ENCODE measurements around the gene MS4A15.

Gene MS4A15

DNA sequence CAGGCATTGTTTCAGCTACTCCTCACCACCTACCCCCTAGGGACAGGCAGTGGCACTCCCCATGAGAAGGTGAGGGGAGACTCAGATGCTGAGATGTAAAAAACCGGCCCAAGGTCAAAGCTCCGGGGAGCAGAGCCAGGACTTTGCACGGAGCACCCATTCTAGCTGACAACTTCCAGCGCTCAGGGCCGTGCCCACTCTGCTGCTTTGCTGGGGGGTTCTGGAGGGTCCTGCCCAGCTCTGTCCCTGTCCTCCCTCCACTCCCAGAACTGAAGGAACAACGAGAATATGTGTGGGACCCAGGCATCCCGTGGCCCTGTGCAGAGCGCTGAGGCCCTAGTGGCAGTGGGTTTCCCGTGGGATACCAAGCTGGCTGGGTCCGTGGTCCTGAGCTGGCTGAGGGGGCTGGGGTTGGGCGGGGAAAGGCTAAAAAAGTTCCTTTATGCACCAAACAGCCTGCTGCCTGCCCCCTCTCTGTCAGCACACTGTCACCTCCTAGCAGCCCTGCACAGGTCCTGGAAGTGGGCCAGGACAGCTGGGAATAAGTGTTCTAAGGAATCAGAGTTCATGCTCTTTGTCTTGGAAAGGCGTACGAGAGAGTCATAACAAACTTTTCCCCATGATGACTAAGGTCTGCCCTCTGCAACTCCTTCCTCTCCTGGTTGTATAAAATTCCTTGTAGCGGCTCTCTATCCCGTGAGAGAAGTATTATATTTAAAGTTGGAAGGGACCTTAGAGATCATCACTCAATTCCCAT is 30.3 kb downstream of the MS4A15 start:
- H3K9me3 Mint-ChIP-seq: no peaks in the 10 kb centered on the region
- H3K27ac Mint-ChIP-seq: no peak overlapping the region
- DNase-seq (no peak), ATAC-seq (replicated peaks) (no peak)
- H3K36me3 Mint-ChIP-seq (ENCODE audit: insufficient read depth): no peaks in the 10 kb centered on the region
- no peaks in the 10 kb centered on the region for H3K27me3 Mint-ChIP-seq
- no peak overlapping the region for H3K4me3 Mint-ChIP-seq
- H3K4me1 Mint-ChIP-seq (ENCODE audit: low read depth in 2 of 2): no peaks in the 10 kb centered on the region

DNA sequence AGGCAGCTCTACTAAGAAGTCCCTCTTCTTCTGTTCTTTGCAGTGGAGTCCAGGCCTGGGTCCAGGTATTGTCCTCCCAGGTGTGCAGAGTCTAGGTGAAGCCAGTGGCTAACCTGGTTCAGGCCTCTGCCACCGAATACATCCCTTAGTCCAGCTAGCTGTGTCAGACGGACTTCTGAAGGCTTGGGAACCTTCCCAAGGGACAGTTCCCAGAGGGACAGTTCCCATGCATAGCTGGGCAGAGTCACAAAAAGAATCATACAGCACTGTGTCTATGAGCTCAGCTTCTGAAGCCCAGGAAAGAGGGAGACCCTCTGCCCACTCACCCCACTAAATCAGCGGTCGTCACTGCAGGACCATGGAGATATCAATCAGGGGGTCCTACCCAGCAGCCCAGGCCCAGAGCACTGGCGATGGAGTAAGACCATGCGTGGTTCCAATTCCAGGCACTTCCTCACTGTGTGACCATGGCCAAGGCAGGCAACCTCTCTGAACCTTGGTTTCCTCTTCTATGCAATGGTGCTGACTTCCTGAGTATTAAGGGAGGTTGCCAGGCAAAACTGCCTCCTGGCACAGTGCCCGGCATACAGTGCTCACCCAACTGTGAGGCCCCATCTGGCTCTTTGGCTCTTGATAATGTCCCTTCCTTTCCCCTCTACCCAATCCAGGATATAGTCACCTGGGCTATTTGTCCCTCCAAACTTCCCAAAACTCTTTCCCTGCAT is 31.9 kb downstream of the MS4A15 start:
- Mint-ChIP-seq H3K36me3 (ENCODE audit: insufficient read depth) (no peaks in the 10 kb centered on the region), H3K27ac (no peak overlapping the region), H3K4me3 (no peak overlapping the region), H3K27me3 (peaks cover 0 to 15% of the 10 kb centered on the region in 2 donors), H3K9me3 (no peaks in the 10 kb centered on the region), H3K4me1 (ENCODE audit: low read depth in 2 of 2) (no peaks in the 10 kb centered on the region)
- no peak for ATAC-seq (replicated peaks)
- no peak for DNase-seq

DNA sequence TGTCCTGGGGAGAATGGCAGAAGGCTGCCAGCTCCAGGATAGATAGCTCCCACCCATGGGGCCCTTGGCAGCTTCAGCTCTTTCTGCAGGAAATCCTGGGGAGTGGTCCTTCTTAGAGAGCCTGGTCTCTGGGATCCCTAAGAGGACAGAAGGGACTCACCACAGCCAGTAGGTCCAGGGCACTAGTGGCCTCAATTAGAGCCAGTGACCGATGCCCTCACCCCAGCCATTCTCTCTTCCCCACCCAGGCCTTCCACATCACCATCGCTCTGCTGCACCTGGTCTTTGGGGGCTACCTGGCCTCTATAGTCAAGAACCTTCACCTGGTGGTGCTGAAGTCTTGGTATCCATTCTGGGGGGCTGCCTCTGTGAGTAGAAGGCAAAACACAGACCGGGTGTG is 34.1 kb downstream of the MS4A15 start:
- Mint-ChIP-seq H3K4me3 (no peak overlapping the region), H3K27ac (no peak overlapping the region), H3K9me3 (no peaks in the 10 kb centered on the region), H3K36me3 (ENCODE audit: insufficient read depth) (no peaks in the 10 kb centered on the region), H3K4me1 (ENCODE audit: low read depth in 2 of 2) (no peaks in the 10 kb centered on the region), H3K27me3 (peaks cover 0 to 15% of the 10 kb centered on the region in 2 donors)
- ATAC-seq (replicated peaks) (no peak), DNase-seq (no peak)

DNA sequence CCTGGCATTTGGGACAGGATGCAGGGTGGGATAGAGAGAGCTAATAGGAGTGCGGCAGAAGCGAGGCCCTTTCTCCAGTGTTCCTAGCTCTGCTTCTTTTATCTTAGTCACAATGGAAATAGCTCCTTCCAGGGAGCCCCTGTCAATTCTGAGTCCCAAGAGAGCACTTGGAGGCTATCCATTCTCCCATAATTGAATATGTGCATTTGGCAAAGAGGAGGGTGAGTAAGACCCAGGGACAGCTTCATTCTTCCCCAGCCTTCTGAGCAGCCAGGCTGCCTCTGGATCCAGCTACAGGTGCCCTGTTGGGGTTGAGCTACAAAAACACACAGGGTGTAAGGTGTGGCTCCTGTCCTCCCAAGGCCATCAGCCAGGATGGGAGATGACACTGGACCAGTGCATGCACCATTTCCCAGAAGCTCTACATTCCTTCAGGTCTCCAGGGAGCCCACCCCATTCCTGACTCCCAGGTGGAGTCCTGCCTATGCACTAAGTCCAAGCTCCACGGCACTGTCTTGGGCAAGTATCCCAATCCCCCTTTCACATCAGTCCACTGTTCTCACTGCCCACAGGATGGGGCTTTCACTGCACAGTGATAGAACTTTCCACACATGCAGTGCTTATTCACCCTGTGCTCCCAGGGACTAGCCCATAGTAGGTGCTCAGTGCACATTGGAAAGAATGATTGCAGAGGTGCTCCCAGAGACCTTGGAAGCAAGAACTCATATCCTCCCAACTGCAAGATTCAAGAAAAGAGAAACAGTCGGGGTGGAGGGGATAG is 34.7 kb downstream of the MS4A15 start:
- H3K27ac Mint-ChIP-seq: no peak overlapping the region
- no peaks in the 10 kb centered on the region for H3K36me3 Mint-ChIP-seq (ENCODE audit: insufficient read depth)
- ATAC-seq (replicated peaks) (no peak), DNase-seq (no peak)
- no peaks in the 10 kb centered on the region for H3K4me1 Mint-ChIP-seq (ENCODE audit: low read depth in 2 of 2)
- no peaks in the 10 kb centered on the region for H3K9me3 Mint-ChIP-seq
- peaks cover 0 to 15% of the 10 kb centered on the region in 2 donors for H3K27me3 Mint-ChIP-seq
- H3K4me3 Mint-ChIP-seq: no peak overlapping the region

DNA sequence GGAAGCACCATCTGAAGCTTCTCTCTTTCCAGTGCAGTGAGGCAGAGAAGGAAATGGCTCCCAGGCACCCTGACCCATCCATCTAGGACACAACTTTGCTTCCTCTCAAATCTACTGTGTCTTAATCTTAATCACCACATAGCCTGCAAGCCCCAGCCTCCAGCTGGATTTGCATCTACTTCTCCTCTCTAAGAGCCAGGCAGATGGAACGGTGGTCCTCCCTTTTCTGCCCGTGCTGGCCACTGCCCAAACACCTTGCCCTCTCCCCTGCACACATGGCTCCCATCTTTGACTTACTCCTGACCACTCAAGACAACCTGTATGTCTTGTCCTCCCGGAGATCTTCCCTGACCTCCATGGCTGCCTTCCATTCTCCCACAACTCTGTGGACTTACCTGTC is 35.9 kb downstream of the MS4A15 start:
- Mint-ChIP-seq H3K27me3 (peaks cover 5 to 18% of the 10 kb centered on the region in 2 donors), H3K4me3 (no peak overlapping the region), H3K4me1 (ENCODE audit: low read depth in 2 of 2) (no peaks in the 10 kb centered on the region), H3K9me3 (no peaks in the 10 kb centered on the region), H3K36me3 (ENCODE audit: insufficient read depth) (no peaks in the 10 kb centered on the region), H3K27ac (no peak overlapping the region)
- ATAC-seq (replicated peaks) (no peak), DNase-seq (no peak)

DNA sequence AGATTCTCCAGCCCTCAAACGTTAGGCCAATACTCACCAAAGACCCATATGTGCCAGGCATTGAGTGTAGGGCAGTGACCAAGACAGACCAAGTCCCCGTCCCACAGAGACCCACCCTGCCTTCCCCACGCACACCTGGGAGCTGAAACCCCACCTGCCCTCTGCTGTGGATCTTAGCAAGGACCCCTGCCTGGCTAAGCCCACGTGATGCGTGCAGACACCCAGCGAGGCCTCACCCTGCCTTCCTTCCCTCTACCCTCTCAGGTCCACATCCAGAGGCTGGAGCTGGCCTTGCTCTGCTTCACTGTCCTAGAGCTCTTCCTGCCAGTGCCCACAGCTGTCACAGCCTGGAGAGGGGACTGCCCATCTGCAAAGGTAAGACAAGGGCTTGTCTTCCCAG is 38.6 kb downstream of the MS4A15 start:
- no peak overlapping the region for H3K4me3 Mint-ChIP-seq
- ATAC-seq (replicated peaks) (no peak), DNase-seq (no peak)
- no peak overlapping the region for H3K27ac Mint-ChIP-seq
- H3K9me3 Mint-ChIP-seq: no peaks in the 10 kb centered on the region
- H3K4me1 Mint-ChIP-seq (ENCODE audit: low read depth in 2 of 2): no peaks in the 10 kb centered on the region
- no peaks in the 10 kb centered on the region for H3K36me3 Mint-ChIP-seq (ENCODE audit: insufficient read depth)
- peaks cover 24 to 45% of the 10 kb centered on the region in 2 donors for H3K27me3 Mint-ChIP-seq

DNA sequence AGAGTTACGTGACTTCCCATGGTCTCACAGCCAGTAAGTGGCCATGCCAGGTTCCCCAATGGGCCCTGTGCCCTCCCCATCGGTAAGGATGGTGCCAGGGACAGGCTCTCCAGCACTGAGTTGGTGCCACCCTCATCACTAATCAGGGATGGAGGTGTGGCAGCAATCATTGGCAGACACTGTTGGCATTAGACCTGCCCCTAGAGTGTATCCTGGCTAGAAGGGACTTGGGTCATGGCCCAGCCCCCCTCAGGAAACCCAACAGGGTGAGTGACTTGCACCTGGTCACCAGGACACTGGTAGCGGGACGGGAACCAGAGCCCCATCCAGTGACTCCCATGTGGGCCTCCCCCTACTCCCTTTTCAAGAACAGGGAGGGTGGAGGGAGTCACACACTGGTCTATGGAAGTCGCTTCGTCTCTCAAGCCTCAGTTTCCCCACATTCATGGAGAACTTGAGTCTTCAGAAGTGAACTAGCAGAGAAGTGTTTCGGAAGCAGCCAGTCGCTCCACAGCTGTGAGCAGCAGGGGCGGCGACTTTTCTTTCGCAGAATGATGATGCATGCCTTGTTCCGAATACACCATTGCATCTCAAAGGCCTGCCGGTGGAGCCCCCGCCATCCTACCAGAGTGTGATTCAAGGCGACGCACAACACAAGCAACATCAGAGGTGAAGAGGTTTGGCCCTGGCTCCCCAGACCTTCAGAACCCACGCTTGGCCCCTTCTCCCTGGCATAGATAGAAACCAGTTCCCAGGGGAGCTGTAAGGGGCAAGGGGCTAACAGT is 41.4 kb downstream of the MS4A15 start:
- no peak overlapping the region for H3K27ac Mint-ChIP-seq
- DNase-seq (no peak), ATAC-seq (replicated peaks) (no peak)
- no peaks in the 10 kb centered on the region for H3K36me3 Mint-ChIP-seq (ENCODE audit: insufficient read depth)
- H3K9me3 Mint-ChIP-seq: no peaks in the 10 kb centered on the region
- peaks cover 38 to 53% of the 10 kb centered on the region in 2 donors for H3K27me3 Mint-ChIP-seq
- no peaks in the 10 kb centered on the region for H3K4me1 Mint-ChIP-seq (ENCODE audit: low read depth in 2 of 2)
- H3K4me3 Mint-ChIP-seq: no peak overlapping the region

DNA sequence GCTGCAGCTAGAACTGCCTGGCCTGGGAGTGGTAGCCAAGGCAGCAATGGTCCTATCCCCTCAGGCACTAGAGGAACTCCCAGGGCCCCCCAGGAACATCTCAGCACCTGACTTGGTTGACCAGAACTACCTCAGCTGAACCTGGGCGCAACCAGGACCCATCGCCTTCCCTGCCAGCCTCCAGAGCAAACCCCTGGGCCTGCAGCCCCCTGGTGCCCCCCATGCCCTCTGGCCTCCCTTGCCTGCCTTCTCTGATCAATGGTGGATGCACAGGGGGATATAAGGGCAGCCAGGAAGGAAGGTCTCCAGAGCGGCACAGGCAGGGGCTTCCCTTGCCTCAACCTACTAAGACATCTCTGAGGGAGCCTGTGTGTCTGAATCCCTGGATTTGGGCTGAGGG is 42.0 kb downstream of the MS4A15 start:
- Mint-ChIP-seq H3K36me3 (ENCODE audit: insufficient read depth) (no peaks in the 10 kb centered on the region), H3K27ac (no peak overlapping the region), H3K27me3 (peaks cover 42 to 50% of the 10 kb centered on the region in 2 donors), H3K4me3 (no peak overlapping the region), H3K9me3 (no peaks in the 10 kb centered on the region), H3K4me1 (ENCODE audit: low read depth in 2 of 2) (no peaks in the 10 kb centered on the region)
- no peak for DNase-seq
- no peak for ATAC-seq (replicated peaks)

DNA sequence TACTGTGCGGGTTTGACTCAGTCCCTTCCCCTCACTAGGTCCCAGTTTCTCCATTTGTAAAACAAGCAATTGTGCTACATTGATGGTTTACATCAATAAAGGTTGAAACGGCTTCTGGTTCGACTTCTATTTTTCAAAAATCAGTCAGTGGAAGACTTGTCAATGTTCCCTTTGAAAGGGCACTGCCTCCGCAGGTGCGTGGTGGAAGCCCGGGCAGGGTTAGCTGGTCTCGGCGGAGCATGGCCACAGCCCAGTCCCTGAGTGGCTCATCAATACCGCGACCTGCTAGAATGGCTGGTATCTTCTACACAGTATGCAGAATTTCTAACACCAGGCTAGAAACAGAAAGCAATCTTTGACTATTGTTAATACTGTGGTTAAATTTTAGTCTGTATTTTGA is 44.5 kb downstream of the MS4A15 start:
- ATAC-seq (replicated peaks): no peak

DNA sequence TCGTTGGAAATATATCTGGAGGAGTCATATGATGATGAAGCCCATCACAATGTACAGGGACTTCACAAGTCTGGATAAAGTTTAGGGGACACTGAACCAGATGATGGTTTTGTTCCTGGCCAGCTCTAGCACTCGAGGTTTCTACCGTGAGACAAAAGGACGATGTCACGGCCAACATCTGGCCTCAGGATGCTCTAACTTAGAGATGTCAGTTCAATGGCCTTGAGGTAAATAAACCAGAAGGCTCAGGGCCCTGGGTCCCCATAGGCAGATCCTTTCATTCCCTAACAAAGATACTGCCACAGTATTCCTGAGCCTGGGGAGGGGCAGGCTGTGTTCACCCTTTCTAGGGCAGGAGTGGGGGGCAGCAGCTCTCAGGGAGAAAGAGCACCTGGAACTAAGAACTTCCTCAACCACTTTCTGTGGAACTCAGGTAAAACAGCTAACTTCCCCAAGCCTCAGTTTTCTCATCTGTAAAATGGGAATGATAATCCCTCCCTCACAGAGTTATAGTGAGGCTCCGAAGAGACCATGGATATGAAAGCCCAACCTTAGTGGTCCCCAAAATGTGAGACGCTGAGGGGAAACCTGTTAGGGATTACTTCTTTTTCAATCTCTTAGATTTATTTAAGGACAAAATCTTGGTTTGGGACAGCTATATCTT is 46.7 kb downstream of the MS4A15 start:
- Mint-ChIP-seq H3K4me1 (ENCODE audit: low read depth in 2 of 2) (peaks cover 0 to 2% of the 10 kb centered on the region in 2 donors), H3K9me3 (no peaks in the 10 kb centered on the region), H3K27me3 (peaks cover 55 to 71% of the 10 kb centered on the region in 2 donors), H3K36me3 (ENCODE audit: insufficient read depth) (no peaks in the 10 kb centered on the region), H3K4me3 (no peak overlapping the region), H3K27ac (no peak overlapping the region)
- ATAC-seq (replicated peaks): no peak
- no peak for DNase-seq

More for the DNA sequence above, 44.5 kb downstream of the MS4A15 start:
- H3K36me3 Mint-ChIP-seq (ENCODE audit: insufficient read depth): no peaks in the 10 kb centered on the region
- peaks cover 0 to 2% of the 10 kb centered on the region in 2 donors for H3K4me1 Mint-ChIP-seq (ENCODE audit: low read depth in 2 of 2)
- H3K27ac Mint-ChIP-seq: no peak overlapping the region
- DNase-seq: no peak
- no peak overlapping the region for H3K4me3 Mint-ChIP-seq
- H3K9me3 Mint-ChIP-seq: no peaks in the 10 kb centered on the region
- peaks cover 51 to 62% of the 10 kb centered on the region in 2 donors for H3K27me3 Mint-ChIP-seq

DNA sequence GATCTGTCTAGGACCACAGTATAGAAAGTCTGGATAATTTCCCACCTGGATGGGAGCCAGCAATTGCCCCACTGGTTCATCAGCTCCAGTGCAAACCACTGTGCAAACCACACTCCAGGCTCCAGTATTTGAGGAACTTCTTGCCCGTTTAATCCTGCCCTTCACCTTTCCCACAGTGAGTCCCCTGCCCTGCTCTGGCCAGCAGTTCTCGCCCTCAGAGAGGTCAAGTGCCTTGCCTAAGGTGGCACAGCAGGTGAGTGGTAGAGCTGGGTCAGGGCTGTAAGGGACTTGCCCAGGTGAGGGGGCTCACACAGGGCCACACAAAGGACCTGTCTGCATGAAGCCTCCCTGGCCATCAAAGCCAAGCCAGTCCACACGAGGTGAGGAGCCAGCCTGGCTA is 52.6 kb downstream of the MS4A15 start:
- ATAC-seq (replicated peaks): no peak

DNA sequence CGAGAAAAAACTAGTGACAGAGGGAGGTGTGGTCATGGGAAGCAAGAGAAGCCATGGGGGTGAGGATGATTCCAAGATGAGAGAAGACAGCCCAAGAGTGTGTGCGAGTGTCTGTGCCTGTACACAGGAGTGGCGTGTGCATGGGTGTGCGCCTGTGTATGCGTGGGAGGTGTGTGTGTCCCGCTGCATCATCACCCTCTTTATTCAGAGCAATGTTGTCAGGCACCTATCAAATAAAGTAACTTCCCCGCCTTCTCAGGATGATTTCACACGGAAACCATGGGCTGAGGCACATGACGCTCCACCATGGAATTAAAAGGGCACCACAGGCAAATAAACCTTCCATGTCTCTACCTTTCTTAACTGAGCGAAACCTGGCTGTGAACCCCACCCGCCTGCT is 53.0 kb downstream of the MS4A15 start:
- no peak overlapping the region for H3K27ac Mint-ChIP-seq
- H3K9me3 Mint-ChIP-seq: no peaks in the 10 kb centered on the region
- H3K4me3 Mint-ChIP-seq: no peak overlapping the region
- H3K27me3 Mint-ChIP-seq: peaks cover 49 to 72% of the 10 kb centered on the region in 2 donors
- DNase-seq (no peak), ATAC-seq (replicated peaks) (no peak)
- peaks cover 0 to 2% of the 10 kb centered on the region in 2 donors for H3K4me1 Mint-ChIP-seq (ENCODE audit: low read depth in 2 of 2)
- no peaks in the 10 kb centered on the region for H3K36me3 Mint-ChIP-seq (ENCODE audit: insufficient read depth)

More for the DNA sequence above, 52.6 kb downstream of the MS4A15 start:
- DNase-seq: no peak
- Mint-ChIP-seq H3K27me3 (peaks cover 49 to 72% of the 10 kb centered on the region in 2 donors), H3K4me3 (no peak overlapping the region), H3K27ac (no peak overlapping the region), H3K36me3 (ENCODE audit: insufficient read depth) (no peaks in the 10 kb centered on the region), H3K4me1 (ENCODE audit: low read depth in 2 of 2) (peaks cover 0 to 2% of the 10 kb centered on the region in 2 donors), H3K9me3 (no peaks in the 10 kb centered on the region)
